Ramos (cell line): ENCODE data around the gene TSPO.
"Not testable (repeated sequence)": the region's sequence is repeated elsewhere in the genome, so short reads cannot be mapped to it uniquely, and the experiment has no call there.

Source experiments
- in situ Hi-C: fragments of 300-500 bp; cut with MboI; formaldehyde crosslinking; loops from one replicate; pipeline ENCODE4 v1.14.3; 2022; ENCODE audit warnings: low sequenced_read_pairs; ENCODE audit not compliant: unreplicated experiment

TSPO gene

DNA sequence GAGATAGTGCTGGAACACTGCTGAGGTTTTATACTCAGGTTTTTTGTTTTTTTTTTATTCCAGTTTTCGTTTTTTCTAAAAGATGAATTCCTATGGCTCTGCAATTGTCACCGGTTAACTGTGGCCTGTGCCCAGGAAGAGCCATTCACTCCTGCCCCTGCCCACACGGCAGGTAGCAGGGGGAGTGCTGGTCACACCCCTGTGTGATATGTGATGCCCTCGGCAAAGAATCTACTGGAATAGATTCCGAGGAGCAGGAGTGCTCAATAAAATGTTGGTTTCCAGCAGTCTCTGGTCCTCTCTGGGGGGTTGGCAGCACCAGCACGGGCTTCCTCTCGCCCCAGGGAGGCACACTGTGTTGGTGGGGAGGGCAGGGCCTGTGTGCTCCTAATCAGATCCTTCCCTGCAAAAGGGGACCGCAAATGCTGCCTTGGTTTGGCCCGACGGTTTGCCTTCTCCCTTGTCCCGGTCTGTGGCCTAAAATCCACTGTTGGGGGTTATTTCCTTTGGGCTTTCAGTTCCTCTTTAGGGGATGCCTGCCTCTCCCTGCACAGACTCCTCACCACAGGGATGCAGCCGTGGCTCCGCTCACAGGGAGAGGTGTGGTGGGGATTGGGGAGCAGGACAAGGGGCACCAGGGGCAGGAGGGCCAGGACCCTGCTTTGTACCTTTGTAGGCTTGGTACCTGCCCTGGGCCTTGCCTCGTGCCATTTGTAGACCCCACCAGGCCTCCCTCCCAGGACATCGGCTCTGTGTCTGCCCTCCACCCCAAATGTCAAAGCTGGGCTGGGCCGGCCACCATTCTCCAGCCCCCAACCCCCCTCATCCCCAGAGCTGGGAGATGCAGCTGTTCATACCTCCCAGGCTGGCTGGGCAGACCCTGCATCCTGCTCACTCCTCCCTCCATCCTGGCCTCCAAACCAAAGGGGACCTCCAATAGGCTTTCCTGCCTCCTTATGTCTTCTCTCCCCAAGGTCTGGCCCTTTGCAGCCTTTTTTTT is 21.6 kb upstream of the TSPO start:
- in situ Hi-C loops, result no loop called here

DNA sequence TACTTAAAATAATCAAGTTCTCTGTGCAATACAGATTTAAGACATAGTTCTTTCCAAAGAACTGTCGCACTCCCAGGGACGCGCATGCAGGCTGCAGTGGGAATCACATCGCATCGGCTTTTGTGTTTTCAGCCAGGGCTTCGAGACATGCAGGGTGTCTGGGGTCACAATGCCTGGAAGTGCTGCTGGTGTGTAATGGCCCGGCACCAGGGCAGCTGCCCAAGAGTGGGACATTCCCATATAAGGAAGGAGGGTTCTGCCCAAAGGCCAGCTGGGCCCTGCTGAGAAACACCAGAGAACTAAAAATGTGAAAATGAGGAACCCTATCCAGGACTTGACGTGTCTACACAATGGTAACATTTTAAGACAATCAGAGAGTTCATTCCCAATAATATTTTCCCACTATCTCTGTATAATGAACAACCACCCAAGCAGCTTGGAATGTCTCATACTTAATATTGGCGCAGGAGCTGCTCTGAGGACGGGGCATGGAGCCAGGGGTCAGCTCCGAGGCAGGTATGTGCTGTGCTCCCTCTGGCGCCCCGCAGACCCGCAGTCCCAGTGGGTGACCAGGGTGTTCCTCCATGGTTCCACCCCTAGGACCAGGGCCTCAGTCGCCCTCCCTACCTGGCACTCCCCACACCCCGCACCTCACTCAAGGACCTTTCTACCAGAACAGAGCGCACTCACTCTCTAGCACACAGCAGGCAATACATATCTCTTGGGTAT is 19.4 kb upstream of the TSPO start:
- in situ Hi-C loops, result no loop called here

DNA sequence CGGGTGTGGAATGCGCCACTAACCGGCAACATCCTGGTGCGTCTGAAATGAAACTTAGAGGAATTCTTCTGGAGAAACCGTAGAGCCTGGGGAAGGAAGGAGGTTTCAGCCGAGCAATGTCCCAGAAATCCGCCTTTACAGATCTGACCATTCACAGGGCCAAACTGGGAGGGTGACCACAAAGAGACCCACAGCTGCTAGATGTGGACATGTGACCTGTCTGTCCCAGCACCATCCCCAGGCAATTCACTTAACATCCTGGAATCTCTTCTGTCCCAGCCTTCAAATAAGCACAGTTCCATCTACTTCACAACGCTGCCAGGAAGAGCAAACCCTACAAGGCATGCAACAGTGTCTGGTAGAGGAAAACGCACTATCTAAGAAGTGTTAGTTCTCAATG is 18.0 kb upstream of the TSPO start:
- in situ Hi-C loops, result no loop called here

DNA sequence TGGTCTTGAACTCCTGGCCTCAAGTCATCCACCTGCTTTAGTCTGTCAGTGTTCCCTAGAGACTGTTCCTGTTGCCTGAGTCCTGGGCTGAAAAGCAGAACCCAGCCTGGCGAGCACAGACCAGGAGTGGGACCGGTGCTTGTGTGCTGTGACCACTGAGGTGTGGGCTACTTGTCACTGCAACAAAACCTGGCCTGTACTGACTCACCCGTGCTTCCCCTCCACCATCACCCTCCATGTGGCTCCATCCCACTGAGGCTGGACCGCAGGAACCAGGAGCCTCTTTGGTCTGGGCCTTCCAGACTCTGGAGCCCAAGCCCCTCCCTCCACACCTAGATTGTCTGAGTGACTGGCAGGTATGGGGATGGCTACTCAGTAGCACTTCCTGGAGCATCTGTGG is 16.8 kb upstream of the TSPO start:
- in situ Hi-C loops, result no loop called here

DNA sequence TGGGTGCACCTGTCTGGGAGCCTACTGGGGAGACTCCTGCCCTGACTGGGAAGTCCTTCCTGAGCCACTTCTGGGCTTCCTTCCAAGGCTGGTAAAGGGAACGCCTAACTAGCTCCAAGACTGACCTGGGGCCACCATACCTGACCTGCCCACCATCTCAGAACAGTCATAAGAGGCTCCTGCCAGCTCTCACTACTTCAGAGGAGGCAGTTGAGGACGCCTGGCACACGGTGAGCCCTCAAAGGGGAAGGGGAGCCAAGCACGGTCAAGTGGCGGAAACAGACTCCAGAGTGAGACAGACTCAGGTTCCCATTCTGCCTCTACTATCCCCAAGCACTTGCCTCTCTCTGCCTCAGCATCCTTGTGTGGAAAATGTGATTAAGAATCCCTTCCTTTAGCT is 15.8 kb upstream of the TSPO start:
- in situ Hi-C loops, result no loop called here

DNA sequence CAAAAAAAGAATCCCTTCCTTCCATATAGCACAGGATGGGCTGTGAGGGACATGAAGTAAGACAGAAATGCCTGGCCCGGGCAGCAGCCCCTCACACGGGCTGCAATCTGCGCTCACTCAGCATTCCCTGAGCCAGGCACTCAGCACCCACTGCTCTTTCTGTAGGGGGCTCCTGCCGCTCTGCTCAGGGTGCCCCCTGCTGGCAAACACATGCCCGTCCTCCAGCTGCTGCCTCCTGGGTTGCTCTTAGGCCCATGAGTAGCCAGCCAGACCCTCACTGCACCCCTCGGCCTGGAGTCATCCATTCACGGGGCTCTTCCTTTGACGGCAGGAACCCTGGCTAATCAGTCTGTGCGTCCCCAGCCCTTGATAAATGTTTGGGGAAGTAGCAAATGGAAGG is 15.1 kb upstream of the TSPO start:
- in situ Hi-C loops, result no loop called here

DNA sequence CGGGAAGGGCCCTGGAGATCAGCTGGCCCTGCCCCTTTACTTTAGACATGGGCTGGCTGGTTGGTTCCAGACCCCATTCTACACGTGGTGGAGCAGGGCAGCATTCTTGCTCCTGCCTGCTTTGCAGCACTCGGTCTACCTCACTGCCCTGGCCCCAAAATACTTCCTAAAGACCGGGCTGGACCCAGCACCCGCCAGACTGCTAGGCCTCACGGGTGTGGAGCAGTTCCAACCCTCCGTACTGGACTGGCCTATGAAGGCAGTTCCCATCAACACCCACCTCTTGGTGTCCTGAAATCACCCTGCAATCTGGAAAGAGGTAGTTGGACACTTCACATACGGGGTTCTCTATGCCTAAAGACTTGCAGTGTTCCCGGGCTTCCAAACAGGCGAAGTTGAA is 14.6 kb upstream of the TSPO start:
- in situ Hi-C loops, result no loop called here

DNA sequence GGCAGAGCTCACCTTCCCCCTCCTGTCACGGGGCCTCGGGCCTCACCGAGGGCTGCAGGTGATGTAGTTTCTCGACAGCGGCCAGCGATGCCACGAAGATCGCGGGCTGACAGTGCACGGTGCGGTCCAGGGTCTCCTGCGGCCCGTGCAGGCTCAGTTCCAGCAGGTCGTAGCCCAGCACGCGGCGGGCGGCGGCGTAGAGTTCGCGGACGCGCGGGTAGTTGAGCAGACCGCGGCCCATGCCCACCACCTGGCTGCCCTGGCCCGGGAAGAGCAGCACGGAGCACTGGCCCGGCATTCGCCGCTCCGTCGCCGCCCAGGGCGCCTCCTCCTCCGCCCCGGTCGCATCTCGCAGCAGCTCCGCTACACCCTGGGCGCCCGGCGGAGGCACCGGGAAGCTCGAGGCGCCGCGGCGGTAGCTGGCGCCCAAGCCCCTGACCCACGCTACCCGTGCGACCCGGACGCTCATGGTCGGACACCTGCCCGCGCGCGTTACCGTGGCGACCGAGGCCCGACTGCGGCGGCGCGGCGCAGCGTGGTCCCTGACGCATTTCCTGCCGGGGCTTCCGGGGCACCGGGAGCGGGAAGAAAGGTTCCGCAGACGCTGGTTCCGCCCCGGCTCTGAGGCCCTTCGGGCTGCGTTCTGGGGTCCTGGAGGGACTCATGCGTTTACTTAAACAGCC is 8.3 kb upstream of the TSPO start, which contains the start of gene MCAT:
MCAT (minus strand) TSS at position 519 of the 683 bp plus-strand sequence; CDS start at position 469, 50 bp downstream.
- in situ Hi-C loops, result no loop called here

DNA sequence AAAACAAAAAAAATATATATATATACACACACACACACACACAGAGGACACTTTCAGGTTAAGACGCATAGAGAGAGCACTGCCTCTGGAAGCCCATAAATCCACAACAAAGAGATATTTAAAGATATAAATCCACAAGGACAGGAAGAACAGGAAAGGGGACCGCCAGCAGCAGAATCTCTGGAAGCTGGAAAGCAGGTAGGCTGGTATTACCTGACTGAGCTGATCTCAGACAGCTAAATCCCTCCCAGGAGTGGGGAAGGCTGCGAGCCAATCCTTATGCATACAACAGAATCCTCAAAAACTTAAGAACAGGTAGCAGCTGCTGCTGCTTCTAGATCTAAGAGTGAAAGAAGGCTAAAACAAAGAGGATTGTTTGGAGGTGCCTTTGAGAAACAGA is 6.4 kb upstream of the TSPO start:
- in situ Hi-C loops, result no loop called here

DNA sequence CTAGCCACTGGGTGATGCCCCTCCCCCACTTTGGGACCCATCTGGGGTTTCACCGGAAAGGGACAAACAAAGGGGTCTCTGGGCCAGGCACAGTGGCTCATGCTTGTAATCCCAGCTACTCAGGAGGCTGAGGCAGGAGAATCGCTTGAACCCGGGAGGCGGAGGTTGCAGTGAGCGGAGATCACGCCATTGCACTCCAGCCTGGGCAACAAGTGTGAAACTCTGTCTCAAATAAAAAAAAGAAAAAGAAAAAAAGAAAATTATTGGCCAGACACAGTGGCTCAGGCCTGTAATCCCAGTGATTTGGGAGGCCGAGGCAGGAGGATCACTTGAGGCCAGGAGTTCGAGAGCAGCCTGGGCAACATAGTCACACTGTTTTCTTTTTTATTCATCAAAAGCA is 6.0 kb upstream of the TSPO start:
- in situ Hi-C loops, result not testable (repeated sequence)

DNA sequence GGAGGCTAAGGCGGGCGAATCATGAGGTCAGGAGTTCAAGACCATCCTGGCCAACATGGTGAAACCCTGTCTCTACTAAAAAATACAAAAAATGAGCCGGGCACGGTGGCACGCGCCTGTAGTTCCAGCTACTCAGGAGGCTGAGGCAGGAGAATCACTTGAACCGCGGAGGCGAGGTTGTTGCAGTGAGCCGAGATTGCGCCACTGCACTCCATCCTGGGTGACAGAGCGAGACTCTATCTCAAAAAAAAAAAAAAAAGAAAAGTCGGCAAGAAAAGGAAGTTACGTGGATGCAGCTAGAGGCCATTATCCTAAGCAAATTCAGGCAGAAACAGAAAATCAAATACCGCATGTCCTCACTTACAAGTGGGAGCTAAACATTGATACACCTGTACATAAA is 5.0 kb upstream of the TSPO start:
- in situ Hi-C loops, result not testable (repeated sequence)

DNA sequence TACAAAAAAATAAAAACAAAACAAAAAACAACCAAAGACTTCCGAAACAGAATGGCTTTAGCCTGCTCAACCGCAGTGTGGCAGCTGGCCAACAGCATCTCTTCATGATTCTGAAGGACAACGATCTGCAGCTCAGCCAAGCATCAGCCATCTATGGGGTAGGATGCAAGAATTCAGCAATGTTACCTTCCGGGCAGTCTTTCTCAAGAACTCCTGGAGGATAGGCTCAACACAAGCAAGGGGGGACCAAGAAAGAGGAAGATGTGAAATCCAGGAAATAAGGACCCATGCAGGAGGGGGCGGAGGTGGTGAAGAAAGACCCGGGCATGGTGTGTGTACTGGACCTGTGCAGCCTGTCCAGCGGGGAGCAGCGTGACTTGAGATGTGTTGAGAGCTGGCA is 3.5 kb upstream of the TSPO start:
- in situ Hi-C loops, result no loop called here

DNA sequence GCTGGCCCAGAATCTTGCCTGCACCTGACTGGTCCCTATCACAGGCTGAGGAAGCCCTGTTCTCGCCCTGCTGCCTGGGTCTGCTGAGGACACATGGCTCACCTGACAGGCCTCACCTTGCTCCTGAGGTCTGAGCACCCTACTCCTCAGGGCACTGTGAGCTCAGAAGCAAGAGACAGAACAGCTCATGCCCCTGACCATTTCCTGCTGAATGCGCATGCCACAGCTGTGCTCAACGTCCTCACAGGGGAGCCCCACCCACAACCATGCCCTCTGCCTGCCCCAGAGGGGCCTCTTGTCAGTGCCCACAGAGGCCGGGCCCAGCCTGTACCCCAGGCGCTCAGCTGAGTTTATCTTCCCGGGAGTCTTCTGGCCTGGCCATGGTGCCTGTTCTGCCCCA is 2.8 kb upstream of the TSPO start:
- in situ Hi-C loops, result no loop called here

DNA sequence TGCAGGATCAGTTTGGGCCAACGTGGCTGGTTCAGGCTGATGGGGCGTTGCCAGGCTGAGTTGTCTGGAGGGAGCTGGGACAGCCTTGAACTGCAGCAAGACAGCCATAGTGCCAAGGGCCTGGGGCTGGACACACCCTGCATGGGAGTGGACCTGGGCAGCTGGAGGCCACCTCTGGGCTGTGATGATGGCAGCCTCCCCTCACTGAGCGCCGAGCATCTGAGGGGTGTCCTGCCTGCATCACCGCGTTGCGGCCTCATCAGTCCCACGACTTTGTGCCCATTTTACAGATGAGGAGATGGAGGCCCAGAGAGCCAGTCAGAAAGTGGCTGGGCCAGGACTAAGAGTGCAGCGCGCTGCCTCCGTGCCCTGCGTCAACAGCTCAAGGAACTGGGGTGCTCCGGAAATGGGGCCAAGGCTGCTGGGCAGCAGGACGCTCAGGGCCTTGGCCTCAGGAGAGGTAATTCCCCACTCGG is 590 bp upstream of the TSPO start:
- in situ Hi-C loops, result no loop called here

DNA sequence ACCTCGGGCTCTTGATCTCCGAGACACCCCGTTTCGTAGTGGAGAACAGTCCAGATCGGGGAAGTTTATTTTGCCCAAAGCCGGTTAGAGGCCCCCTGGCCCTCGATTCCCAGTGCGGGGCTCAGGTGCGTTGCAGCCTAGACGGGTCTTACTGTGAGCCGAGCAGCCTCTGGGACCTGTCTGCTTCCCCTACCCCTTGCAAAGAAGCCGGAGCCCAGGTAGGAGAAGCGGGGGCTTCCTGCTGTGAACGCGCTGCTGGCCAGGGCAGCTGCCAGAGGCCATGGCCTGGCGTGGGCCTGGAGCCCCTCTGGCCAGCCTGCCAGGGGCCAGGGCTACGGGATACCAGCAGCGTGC is 621 bp downstream of the TSPO start:
- in situ Hi-C loops, result no loop called here

DNA sequence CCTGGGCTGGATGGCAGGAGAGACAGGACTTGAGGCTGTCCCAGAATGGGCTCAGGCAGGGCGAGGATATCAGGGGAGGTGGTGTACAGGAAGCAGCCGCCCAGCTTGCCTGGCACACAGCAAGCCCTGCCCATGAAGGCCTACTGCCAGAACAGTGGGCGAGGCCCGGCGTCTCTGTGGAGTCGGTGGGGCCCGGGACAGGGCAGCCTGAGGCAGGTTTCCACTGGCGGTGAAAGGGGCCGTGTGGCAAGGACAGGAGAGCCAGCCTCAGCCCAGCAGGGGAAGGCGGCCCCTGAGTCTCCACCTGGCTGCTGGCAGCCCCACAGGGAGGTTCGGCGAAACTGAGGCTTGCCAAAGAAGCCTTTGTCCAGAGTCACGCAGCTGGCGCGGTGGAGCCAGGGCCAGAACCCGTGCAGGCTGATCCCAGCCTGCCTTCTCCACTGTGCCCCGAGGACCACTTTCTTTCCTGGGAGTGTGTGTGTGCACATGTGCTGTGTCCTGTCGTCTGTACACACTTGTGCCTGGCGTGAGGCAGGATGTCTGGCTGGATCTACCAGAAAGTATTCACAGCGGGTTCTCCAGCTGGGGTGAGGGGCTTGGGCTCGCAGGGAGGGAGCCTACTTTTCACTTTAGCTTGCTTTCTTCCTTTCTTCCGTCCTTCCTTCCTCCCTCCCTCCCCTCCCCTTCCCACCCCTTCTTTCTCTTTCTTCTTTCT is 1.2 kb downstream of the TSPO start:
- in situ Hi-C loops, result no loop called here

DNA sequence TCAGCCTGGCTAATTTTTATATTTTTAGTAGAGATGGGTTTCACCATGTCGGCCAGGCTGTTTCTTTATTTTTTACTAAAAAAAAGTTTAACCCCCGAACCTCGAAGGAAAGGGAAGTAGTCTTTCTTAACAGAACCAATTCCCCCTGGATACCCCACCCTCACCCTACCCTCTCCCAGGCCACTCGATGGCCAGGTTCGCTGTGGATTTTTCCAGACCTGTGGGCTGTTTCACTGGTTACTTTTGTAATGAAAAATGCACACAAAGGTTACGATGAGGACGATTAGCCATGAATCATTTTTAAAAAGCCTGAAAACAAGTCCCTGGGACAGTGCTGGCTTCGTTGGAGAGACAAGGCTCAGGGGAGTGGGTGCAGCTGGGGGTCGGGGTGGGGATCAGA is 2.5 kb downstream of the TSPO start:
- in situ Hi-C loops, result no loop called here

DNA sequence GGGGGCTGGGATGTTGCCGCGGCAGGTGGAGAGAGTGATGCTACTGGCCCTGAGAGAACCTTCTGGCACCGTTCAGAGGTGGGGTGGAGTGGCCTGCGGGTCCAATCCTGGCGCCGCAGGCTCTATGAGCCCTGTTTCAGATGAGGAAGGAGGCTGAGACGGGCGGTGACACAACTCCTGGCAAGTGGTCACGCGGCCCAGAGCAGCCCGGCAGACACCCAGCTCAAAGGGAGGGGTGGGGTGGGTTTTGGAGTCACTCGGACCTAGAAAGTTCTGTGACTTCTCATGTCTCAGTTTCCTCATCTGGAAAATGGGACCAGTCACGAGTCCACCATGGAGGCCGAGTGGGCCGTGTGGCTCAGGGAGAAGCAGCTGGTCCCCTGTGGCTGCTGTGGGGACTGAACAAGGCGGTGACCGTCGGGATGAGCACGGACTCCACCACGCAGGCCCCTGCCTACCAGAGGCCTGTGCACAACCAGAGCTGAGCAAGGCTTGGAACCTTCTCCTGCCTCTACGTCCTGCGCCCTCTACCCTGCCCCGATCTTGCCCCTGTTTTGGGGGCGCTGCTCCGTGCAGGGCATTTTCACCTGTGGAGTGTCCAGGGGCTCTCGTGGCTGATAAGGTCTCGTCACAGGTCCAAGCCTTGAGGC is 3.7 kb downstream of the TSPO start:
- in situ Hi-C loops, result no loop called here

DNA sequence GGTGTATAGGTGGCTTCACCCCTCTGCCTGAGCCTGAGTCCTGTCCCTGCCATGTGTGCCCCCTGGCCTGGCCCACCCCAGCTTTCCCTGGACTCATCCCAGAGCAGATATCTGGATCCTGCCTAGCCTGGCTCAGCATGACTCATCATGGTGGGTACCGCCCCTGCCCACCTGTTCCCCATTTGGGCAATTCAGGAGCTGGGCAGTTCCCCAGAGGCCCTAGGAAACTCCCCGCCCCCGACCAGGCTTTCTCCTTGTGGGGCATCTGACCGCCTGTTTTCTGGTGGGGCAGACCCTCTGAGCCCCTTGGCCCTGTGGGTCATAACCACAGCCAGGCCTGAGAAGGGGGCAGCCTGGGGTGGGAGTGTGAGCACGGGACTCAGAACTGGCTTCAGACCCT is 4.4 kb downstream of the TSPO start:
- in situ Hi-C loops, result no loop called here

DNA sequence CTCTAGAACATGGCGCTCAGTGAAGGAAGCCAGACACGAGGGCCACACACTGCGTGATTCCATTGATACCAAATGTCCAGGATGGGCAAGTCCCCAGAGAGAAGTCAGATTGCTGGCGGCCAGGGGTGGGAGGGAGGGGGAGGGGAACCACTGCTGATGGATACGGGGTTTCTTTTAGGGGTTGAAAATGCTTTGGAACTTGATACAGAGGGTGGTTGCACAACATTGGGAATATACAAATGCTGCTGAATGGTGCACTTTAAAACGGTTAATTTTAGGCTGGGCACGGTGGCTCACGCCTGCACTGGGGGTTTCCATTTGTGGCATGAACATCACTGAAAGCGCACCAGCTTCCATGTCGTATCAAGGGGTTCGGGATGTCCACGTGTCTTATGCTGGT is 5.1 kb downstream of the TSPO start:
- in situ Hi-C loops, result no loop called here
